DND-41 (cell line): ENCODE measurements around the gene GRM7.

Source experiments
- EZH2 ChIP-seq: IDR thresholded peaks from 3 replicates; pipeline ENCODE4 v1.6.1; 2012; ENCODE audit warnings: borderline replicate concordance, low read depth, mild to moderate bottlenecking, moderate library complexity, low read length, inconsistent platforms; ENCODE audit not compliant: severe bottlenecking
- TF ChIP-seq, protein P1 (sequence below): IDR thresholded peaks from 2 replicates; pipeline ENCODE4 v1.5.1; 2012; ENCODE audit warnings: borderline replicate concordance, low read length, moderate library complexity, mild to moderate bottlenecking; ENCODE audit not compliant: poor library complexity, severe bottlenecking; ENCODE audit errors: extremely low read depth

DNA sequence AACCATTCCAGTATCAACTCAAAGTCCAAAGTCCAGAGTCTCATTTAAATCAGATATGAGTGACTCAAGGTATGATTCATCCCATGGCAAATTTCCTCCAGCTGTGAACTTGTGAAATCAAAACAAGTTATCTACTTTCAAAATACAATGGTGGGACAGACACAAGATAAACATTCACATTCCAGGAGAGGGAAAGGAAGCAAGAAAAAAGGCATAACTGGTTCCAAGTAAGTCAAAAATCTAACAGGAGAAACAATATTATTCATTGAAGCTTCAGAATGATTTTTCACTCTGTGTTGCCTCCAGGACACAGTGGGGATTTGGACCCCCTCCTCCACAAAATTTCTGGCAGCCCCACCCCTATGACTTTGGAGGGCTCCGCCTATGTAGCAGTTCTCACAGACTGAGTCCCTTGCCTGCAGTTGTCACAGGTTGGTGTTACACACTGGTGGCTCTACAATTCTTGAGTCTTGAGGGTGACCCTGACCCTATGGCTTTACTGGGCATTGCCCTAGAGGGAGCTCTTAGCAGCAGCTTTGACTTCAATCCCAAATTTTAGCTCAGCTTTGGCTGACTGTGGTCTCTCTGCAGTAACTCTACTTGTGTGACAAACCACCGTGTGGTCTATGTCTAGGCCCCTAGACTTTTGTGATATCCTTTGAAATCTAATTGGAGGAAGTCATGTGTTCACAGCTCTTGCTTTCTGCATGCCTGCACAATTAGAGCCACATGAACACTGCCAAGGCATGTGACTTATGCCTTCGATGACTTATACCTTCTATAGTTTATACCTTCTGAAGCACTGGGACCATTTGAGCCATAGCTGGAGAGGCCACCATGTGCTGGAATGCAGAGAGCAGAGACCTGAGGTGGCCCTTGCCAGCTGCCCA lies 644.2 kb downstream of the GRM7 start:
- TF ChIP-seq, protein P1, sequence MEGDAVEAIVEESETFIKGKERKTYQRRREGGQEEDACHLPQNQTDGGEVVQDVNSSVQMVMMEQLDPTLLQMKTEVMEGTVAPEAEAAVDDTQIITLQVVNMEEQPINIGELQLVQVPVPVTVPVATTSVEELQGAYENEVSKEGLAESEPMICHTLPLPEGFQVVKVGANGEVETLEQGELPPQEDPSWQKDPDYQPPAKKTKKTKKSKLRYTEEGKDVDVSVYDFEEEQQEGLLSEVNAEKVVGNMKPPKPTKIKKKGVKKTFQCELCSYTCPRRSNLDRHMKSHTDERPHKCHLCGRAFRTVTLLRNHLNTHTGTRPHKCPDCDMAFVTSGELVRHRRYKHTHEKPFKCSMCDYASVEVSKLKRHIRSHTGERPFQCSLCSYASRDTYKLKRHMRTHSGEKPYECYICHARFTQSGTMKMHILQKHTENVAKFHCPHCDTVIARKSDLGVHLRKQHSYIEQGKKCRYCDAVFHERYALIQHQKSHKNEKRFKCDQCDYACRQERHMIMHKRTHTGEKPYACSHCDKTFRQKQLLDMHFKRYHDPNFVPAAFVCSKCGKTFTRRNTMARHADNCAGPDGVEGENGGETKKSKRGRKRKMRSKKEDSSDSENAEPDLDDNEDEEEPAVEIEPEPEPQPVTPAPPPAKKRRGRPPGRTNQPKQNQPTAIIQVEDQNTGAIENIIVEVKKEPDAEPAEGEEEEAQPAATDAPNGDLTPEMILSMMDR, result no peak
- no peak for TF ChIP-seq EZH2
